ENCODE results near the gene RAB9B. TPM values are rescaled to one million over a fixed set of nuclear protein-coding genes. Genes with fewer than 3 reads are reported as not detected.

RAB9B gene
- total RNA-seq, 1 experiment from 2014 or later: 0.62 TPM

- H3K4me3 ChIP-seq (ENCODE audit: low read depth in 2 of 2, low read length in 2 of 2): no peak overlapping the region
- no peak overlapping the region for H3K27ac ChIP-seq (ENCODE audit: low read length)
- TF ChIP-seq SIN3A (IDR thresholded peaks at IDR 0.05; ENCODE audit: borderline replicate concordance, insufficient read depth, low read depth, low read length): no peak
- H3K27me3 ChIP-seq (ENCODE audit: control insufficient read depth, insufficient read depth, low read length): peaks cover 23% of the 10 kb centered on the region; the same call in 1 of the 2 replicates
- ChIA-PET POLR2A (no interaction called here), CTCF (no interaction called here)
- in situ Hi-C loops (cut with HindIII; ENCODE audit: low pct_unique_long_range_greater_than_20kb, low sequenced_read_pairs) (no loop called here), intact Hi-C loops (cut with micrococcal nuclease; ENCODE audit: unreplicated experiment) (no loop called here)
- no peaks in the 10 kb centered on the region for H3K36me3 ChIP-seq (ENCODE audit: control insufficient read depth, insufficient read depth, low read length)
- no TSS peak for BruUV-seq (replicated peaks)
- DNase-seq (ENCODE audit: low read depth, low spot score): no peak
- ATAC-seq: no peak
- H3K4me1 ChIP-seq (ENCODE audit: control insufficient read depth, insufficient read depth, low read length): no peaks in the 10 kb centered on the region
- no peaks in the 10 kb centered on the region for H3K9me3 ChIP-seq (ENCODE audit: control insufficient read depth, insufficient read depth, low read depth, low read length)
These were observed 37.9 kb downstream of the RAB9B start for GRCh38 chrX:103794119-103794518.

GRCh38 chrX:103793545-103793940, 38.5 kb downstream of the RAB9B start:
- Histone ChIP-seq H3K4me1 (ENCODE audit: control insufficient read depth, insufficient read depth, low read length) (no peaks in the 10 kb centered on the region), H3K9me3 (ENCODE audit: control insufficient read depth, insufficient read depth, low read depth, low read length) (no peaks in the 10 kb centered on the region), H3K4me3 (ENCODE audit: low read depth in 2 of 2, low read length in 2 of 2) (no peak overlapping the region), H3K27me3 (ENCODE audit: control insufficient read depth, insufficient read depth, low read length) (peaks cover 23% of the 10 kb centered on the region; the same call in 1 of the 2 replicates), H3K36me3 (ENCODE audit: control insufficient read depth, insufficient read depth, low read length) (no peaks in the 10 kb centered on the region), H3K27ac (ENCODE audit: low read length) (no peak overlapping the region)
- ChIA-PET POLR2A (interaction anchor here (0.6 kb wide), 1 partner anchor 38 kb away, joined by 3 read pairs; no protein-coding TSS in a partner anchor), CTCF (interaction anchor here (1.5 kb wide), 1 partner anchor 20 kb away, joined by 4 read pairs; no protein-coding TSS in a partner anchor)
- in situ Hi-C loops (cut with HindIII; ENCODE audit: low pct_unique_long_range_greater_than_20kb, low sequenced_read_pairs): no loop called here
- TF ChIP-seq SIN3A (IDR thresholded peaks at IDR 0.05; ENCODE audit: borderline replicate concordance, insufficient read depth, low read depth, low read length) (no peak), REST (IDR thresholded peaks at IDR 0.05; ENCODE audit: insufficient read depth in 1 of 2, low read depth in 2 of 2, low read length in 1 of 2) (no peak), TCF7L2 (IDR thresholded peaks at IDR 0.05; ENCODE audit: low read depth, low read length) (no peak), POLR2AphosphoS5 (IDR thresholded peaks at IDR 0.05; ENCODE audit: low read depth, low read length) (no peak), CTCF (IDR thresholded peaks at IDR 0.05) (no peak)
- DNase-seq (ENCODE audit: low read depth, low spot score): no peak
- no peak for ATAC-seq
- no TSS peak for BruUV-seq (replicated peaks)
- intact Hi-C loops (cut with micrococcal nuclease; ENCODE audit: unreplicated experiment): no loop called here

- Histone ChIP-seq H3K36me3 (ENCODE audit: control insufficient read depth, insufficient read depth, low read length) (no peaks in the 10 kb centered on the region), H3K4me1 (ENCODE audit: control insufficient read depth, insufficient read depth, low read length) (no peaks in the 10 kb centered on the region), H3K4me3 (ENCODE audit: low read depth in 2 of 2, low read length in 2 of 2) (no peak overlapping the region), H3K27ac (ENCODE audit: low read length) (no peak overlapping the region), H3K9me3 (ENCODE audit: control insufficient read depth, insufficient read depth, low read depth, low read length) (no peaks in the 10 kb centered on the region), H3K27me3 (ENCODE audit: control insufficient read depth, insufficient read depth, low read length) (peaks cover 29% of the 10 kb centered on the region; the same call in 1 of the 2 replicates)
- intact Hi-C loops (cut with micrococcal nuclease; ENCODE audit: unreplicated experiment): no loop called here
- no peak for DNase-seq (ENCODE audit: low read depth, low spot score)
- TF ChIP-seq REST (IDR thresholded peaks at IDR 0.05; ENCODE audit: insufficient read depth in 1 of 2, low read depth in 2 of 2, low read length in 1 of 2) (no peak), POLR2AphosphoS5 (IDR thresholded peaks at IDR 0.05; ENCODE audit: low read depth, low read length) (no peak), SIN3A (IDR thresholded peaks at IDR 0.05; ENCODE audit: borderline replicate concordance, insufficient read depth, low read depth, low read length) (no peak), CTCF (IDR thresholded peaks at IDR 0.05) (no peak), TCF7L2 (IDR thresholded peaks at IDR 0.05; ENCODE audit: low read depth, low read length) (no peak)
- no TSS peak for BruUV-seq (replicated peaks)
- ATAC-seq: no peak
- CTCF ChIA-PET: interaction anchor here (1.5 kb wide), 1 partner anchor 19 kb away, joined by 4 read pairs; no protein-coding TSS in a partner anchor
- in situ Hi-C loops (cut with HindIII; ENCODE audit: low pct_unique_long_range_greater_than_20kb, low sequenced_read_pairs): no loop called here
- POLR2A ChIA-PET: interaction anchor here (0.5 to 0.6 kb wide), 2 partner anchors 38 to 107 kb away, joined by 3 to 10 read pairs; partner anchors contain the start of gene MORF4L2
These were observed 39.0 kb downstream of the RAB9B start for GRCh38 chrX:103792916-103793544.
